GM18907 (cell line): Measurements from ENCODE around the gene GRHL1.

Experiments
- ATAC-seq: cut with Tn5 transposase; IDR thresholded peaks from one replicate; pipeline ENCODE4 v1.9.1; 2021; ENCODE audit warnings: mild to moderate bottlenecking, moderate library complexity; ENCODE audit not compliant: unreplicated experiment

The GRHL1 gene

GRCh38 chr2:9992427-9993187, 41.1 kb downstream of the GRHL1 start:
- no peak for ATAC-seq

GRCh38 chr2:9993488-9994165, 42.1 kb downstream of the GRHL1 start:
- no peak for ATAC-seq

DNA sequence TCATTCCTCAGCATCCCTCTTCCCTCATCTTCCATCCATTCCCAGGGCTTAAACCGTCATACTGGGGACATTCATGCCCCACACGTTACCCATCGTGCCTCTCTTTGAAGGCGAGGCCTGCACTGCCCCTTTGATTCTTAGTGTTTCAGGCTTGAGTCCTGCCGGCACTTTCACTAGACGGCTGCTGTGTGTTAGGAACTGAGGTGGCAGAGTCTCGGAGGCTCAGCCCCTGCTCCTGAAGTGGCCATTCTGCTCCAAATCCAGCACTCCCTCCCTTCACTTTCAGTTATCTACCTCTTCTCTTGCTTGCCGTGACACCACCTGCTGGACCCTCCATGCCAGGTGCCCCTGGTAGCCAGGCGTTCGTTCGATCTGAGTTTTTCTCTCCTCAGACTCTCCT, 43.0 kb downstream of the GRHL1 start:
- no peak for ATAC-seq

DNA sequence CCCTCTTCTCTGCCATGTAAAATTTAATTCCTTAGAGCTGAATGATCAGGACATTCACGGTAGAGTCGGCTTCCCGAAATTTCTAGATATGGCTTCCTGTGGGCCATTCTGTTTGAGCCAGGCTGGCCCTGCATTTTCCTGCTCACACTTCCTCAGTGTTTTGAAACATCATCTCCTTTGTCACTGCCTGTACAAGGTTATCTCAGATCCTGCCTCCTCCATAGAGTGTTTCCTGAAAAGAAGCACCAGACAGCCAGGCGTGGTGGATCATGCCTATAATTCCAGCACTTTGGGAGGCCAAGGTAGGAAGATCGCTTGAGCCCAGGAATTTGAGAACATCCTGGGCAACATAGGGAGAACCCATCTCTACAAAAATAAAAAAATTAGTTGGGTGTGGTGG, 43.6 kb downstream of the GRHL1 start:
- no peak for ATAC-seq

GRCh38 chr2:9996321-9996720, 44.8 kb downstream of the GRHL1 start:
- ATAC-seq: no peak

DNA sequence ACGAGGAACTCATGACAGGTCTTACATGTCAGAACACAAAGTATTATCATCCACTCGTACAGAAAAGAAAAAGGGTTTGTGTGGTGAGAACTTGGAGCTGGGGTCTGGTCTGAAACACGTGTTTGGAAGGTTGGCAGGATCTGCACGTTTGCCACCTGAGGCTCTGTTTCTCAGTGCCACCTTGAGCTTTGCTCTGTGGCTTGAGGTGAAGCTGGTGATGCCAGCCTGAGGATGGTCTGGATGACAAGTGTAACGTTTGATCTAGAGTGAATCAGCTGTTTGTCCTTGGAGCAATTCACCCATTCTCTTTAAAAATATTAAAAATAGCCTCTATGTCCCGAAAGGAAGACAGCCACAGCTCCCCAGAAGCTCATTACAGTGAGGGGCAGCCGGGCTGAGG, 46.4 kb downstream of the GRHL1 start:
- ATAC-seq: no peak

- ATAC-seq: no peak
These were observed 47.6 kb downstream of the GRHL1 start for GRCh38 chr2:9998916-9999654.

DNA sequence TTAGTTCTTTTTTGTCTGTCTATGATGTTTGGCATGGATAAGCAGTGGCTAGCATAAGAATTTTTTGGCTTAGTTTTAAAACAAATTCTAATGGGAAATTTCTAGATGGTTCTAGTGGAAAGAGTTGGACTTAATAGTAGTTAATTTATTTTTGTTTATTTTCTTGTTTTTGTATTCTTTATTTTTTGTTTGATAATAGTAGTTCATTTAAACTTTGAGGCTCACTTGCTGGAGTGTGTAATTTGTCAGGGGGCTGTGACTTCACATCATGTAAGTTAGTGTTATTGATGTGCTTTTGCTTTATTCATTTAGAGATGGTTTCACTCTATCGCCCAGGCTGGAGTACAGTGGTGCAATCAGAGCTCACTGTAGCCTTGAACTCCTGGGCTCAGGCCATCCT, 48.2 kb downstream of the GRHL1 start:
- no peak for ATAC-seq

DNA sequence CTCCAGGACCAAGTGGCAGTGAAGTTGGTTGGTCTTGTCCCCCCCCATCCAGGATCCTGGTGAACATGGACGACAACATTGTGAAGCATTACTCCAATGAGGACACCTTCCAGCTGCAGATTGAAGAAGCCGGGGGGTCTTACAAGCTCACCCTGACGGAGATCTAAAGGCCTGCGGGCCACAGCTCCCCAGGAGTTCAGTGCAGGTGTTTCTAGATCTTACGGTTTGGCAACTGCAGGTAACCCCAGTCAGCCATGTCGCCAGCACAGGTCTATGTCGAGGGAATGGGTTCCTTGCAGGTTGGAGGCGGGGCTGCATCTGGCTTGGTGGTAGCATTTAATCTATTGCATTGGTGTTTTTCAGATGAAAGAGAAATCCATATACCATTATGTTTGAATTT, 49.0 kb downstream of the GRHL1 start:
- no peak for ATAC-seq

- no peak for ATAC-seq
These were observed 50.1 kb downstream of the GRHL1 start for GRCh38 chr2:10001586-10001985.

GRCh38 chr2:10002109-10002508, 50.6 kb downstream of the GRHL1 start:
- ATAC-seq: no peak

DNA sequence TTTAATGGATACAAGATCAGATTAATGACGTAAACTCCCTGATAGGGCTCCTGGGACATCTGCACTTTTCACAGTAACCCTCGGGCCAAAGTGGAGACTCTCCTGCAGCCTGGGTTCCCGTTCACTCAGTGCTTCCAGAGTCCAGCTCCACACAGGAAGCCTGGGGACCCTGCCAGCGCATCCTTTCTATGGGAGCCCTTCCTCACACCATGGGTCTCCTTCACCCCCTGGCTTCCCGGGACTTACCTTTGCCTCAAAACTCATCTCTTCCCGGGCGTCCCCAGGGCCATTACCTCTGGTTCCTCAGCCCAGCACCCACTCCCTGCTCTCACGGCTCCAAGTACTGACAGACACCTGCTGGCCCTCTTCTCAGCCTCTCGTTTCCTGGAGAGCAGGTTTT, 51.2 kb downstream of the GRHL1 start:
- ATAC-seq: no peak

DNA sequence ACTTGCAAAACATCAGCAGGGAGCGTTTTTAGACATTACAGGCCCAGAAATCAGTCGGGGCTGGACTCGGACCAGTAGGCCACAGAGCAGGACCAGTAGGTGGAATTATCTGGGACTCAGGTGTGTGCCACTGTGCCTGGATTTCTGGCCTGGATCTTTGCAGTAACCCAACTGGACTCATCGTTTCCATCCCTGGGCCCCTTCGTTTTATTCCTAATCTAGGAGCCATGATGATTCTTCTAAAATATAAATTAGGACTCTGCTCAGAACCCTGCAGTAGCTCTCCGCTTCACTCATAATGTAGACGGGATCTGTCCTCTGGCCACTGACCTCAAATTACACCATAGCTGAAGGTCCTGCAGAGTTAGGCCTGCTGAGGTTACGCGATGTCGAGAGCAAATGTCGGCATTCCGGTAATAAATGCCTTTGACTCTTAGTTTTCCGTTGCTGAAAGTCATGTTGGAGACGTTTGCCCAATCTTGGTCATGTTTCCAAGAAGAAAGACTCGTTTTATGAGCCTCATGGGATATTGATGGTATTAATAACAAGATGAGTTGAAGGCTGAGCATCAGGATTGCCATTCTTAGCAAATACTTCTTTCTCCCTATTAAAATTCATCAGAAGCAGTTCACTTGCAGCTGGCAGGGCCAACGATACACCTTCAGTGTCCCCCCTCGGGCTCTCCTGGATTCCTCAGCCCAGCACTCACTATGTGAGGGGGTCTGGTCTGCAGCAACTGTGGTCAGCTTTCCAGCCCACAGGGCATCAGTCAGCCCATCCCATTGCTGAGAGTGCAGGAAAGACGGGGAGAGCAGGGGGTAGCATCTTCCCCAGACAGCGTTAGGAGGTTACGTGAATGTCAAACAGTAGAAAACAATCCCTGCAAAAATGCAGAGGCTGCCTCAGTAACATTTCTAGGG, 52.0 kb downstream of the GRHL1 start:
- no peak for ATAC-seq

DNA sequence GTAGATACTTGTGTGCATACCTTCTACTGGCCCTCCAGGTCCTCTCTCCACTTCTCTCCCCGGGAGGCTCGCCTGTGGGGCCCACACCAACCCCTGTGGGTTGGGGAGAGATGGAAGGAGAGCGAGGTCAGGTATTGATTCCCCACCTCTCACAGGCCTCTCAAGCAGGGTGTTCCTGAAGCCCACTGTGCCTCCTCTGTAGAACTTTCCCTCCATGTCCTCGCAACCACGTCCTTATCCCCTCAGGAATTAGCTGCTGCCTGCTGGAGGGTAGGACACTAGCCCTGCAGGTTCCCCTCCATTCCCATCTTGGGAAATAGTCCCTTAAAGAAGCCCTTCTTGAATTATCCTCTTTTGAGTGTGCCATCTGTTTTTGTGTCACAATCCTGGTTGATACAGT, 52.9 kb downstream of the GRHL1 start:
- ATAC-seq: no peak

- no peak for ATAC-seq
These were observed 53.3 kb downstream of the GRHL1 start for GRCh38 chr2:10004836-10005235.

DNA sequence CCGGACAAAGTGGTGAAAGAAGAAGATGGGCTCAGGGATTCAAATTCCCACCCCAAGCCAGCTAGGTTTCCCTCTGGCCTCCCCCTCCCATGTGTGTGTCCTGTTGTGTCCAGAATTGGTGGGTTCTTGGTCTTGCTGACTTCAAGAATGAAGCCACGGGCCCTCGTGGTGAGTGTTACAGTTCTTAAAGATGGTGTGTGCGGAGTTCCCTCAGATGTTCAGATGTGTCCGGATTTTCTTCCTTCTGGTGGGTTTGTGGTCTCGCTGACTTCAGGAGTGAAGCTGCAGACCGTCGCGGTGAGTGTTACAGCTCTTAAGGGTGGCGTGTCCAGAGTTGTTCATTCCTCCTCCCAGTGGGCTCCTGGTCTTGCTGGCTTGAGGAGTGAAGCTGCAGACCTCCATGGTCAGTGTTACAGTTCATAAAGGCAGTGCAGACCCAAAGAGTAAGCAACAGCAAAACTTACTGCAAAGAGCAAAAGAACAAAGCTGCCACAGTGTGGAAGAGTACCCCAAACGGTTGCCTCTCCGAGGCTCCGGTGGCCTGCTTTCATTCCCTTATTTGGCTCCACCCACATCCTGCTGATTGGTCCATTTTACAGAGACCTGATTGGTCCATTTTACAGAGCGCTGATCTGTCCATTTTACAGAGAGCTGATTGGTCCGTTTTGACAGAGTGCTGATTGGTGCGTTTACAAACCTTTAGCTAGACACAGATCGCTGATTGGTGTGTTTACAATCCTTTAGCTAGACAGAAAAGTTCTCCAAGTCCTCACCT, 54.2 kb downstream of the GRHL1 start:
- ATAC-seq: no peak

GRCh38 chr2:10006236-10007161, 55.0 kb downstream of the GRHL1 start:
- ATAC-seq: no peak

DNA sequence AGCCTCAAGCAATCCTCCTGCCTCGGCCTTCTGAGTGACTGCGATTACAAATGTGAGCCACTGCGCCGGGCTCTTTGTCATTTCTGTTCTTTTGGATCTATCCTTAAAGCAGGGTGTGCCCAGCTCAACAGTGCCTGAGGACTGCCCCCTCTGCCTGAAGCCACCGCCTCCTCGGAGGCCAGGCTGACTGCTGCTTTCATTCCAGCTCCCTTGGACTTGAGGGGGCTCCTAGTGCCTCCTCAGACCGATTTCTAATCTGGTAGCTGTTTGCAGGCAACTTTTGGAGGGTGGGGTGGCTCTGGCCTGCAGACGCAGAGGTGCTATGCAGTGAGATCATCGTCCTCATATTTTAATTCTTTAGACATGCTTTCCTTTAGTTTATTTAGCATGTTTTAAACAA, 55.9 kb downstream of the GRHL1 start:
- no peak for ATAC-seq
